Midbrain (tissue), 1 donor: ENCODE measurements around the gene CBL.
"Not testable (repeated sequence)": the region's sequence is repeated elsewhere in the genome, so short reads cannot be mapped to it uniquely, and the experiment has no call there.

Experiments used
- DNase-seq: peaks from one replicate; lab custom pipeline; 2025; lab: John Stamatoyannopoulos, UW

The CBL gene

DNA sequence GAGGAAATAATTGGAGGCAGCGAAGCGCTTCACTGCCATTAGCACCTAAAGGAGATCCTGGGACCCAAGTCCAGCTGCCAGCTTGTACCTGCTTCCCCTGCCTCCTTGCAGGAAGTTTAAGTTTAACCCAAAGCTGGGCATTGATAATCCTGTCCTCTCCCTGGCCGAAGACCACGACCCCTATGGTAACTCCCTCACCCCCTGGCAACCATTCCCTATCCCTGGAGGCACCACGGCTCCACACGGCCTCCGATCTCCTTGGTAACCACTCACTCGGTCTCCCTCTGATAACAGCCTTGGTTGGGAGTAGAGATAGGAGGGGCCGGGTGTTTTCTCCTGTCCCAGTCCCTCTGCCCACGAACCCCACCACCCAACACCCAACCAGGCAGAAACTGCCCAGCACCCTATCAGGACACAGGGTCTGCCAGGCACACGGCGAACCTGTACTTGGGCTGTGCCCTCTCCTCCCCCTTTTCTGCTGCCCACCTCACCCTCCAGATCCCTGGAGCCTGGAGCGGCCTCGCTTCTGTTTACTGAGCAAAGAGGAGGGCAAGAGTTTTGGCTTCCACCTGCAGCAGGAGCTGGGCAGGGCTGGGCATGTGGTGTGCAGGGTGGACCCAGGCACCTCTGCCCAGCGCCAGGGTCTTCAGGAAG is 20.0 kb upstream of the CBL start:
- no peak for DNase-seq

DNA sequence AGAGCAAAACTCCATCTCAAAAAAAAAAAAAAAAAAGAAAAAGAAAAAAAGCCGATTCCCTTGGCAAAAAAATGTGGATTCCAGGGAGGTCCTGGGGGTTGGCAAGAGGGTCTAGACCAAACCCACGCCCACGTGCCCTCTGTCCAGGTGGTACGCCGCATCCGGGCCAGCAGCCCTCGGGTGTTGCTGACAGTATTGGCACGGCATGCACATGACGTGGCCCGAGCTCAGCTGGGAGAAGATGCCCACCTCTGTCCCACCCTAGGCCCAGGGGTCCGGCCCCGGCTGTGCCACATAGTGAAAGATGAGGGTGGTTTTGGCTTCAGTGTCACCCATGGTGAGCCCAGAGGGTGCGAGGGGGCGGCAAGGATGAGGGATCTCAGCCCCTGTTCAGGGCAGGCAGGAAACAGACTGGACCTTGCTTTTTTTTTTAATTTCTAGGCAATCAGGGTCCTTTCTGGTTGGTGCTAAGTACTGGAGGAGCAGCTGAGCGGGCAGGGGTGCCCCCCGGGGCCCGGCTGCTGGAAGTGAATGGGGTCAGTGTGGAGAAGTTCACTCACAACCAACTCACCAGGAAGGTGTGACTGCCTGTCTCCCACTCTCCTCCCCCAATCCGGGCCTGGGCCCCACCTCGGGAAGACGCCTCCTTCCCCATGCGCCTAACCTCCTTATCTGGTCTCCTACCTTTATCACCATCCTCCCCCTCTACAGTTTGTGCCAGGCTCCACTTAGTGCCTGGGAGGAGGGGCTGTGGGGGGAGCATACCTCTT is 18.8 kb upstream of the CBL start:
- no peak for DNase-seq

DNA sequence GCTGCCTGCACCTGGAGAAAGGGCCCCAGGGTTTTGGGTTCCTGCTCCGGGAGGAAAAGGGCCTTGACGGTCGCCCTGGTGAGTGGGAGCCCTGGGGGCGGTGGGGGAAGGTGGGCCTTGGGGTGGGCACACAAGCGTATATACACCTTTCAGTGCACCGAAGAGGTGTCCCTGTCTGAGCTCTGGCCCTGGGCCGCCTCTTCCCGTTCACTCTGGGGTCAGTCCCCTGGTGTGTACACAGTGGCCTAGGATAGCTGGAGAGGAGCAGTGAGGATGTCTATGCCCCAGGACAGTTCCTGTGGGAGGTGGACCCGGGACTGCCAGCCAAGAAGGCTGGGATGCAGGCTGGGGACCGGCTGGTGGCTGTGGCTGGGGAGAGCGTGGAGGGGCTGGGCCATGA is 18.1 kb upstream of the CBL start:
- no peak for DNase-seq

DNA sequence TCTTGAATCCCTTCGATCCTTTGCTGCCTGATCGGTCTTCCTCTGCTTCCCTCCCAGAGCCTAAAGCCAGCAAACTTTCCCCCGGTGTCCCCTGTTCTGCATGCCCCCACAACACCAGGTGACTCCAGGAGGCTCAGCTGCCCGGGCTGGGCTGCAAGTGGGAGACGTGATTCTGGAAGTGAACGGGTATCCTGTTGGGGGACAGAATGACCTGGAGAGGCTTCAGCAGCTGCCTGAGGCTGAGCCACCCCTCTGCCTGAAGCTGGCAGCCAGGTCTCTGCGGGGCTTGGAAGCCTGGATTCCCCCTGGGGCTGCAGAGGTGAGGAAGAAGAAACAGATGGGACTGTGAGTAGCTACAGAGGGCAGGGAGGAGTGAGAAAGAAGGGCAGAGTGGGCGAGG is 17.3 kb upstream of the CBL start:
- no peak for DNase-seq

DNA sequence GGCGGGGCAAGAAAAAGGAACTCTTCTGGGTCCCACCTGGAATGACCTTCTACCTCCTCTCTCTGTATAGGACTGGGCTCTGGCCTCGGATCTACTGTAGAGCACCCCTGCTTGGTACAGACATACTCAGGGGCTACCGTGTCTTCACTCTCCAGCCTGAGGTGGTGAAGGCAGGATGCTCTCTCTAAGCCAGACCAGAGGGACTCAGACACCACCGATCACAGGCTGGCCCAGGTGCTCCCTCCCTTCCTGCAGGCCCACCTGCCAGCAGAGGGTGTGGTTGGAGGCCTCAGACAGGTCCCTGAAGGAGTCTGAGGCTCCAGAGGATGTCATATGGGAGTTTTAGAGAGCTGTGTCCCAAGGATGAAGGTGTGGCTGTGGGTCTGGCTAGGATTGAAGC is 16.7 kb upstream of the CBL start:
- no peak for DNase-seq

DNA sequence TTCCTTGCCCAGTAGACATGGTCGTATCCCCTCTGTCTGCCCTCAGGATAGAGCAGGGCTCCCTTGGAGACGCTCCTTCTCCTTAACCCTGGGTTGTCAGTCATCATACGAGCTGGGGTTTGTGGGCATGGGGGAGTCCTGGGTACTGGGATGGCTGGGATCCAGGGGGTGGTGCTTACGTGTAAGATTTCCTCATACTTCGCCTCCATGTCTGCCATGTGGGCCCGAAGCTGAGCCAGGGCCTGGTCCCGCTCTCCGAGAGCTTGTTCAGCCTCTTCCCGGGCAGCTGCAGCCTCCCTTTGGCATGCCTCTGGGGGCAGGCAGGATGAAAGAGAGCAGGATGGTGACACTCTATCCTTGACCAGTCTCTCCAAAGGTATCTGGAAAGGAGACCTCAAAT is 15.6 kb upstream of the CBL start:
- DNase-seq = no peak

DNA sequence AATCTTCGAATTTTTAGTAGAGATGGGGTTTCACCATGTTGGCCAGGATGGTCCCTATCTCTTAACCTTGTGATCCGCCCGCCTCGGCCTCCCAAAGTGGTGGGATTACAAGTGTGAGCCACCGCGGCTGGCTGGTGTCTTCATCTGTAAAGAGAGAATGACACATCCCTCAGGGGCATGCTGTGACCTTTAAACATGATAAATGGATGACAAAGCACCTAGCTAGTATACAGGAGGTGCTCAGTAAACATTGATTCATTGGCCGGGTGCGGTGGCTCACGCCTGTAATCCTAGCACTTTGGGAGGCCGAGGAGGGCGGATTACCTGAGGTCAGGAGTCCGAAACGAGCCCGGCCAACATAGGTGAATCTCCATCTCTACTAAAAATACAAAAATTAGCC is 14.9 kb upstream of the CBL start:
- not testable (repeated sequence) for DNase-seq

DNA sequence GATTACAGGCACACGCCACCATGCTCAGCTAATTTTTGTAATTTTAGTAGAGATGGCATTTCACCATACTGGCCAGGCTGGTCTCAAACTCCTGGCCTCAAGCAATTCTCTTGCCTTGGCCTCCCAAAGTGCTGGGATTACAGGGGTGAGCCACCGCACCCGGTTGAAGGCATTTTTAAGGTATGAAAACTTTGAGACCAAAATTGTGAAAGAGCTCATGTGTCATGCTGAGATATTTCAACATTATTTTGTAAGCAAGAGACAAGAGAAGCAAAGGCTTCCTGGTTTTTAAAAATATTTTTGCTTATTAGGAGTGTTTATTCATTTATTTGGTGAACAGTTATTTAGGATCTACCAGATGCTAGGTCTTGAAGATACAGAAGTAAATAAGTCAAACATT is 14.0 kb upstream of the CBL start:
- DNase-seq = no peak

DNA sequence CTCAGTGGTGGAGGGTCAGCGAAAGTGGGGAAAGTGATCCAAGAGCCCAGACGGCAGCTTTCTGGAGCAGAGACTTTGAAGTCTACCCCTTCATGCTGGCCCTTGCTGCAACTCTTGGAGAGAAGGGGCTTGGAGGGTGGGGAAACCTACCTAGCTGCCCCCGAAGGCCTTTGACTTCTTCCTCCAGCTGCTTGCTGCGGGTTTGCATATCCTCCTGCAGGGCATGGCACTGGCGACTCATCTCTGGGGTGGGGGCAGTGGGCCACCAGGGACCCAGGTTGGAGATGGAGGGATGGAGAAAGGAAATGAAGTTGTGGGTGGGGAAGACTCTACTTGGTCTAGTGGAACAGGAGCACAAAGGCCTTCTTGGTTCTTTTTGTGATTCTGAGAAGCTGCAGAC is 13.1 kb upstream of the CBL start:
- DNase-seq = no peak

DNA sequence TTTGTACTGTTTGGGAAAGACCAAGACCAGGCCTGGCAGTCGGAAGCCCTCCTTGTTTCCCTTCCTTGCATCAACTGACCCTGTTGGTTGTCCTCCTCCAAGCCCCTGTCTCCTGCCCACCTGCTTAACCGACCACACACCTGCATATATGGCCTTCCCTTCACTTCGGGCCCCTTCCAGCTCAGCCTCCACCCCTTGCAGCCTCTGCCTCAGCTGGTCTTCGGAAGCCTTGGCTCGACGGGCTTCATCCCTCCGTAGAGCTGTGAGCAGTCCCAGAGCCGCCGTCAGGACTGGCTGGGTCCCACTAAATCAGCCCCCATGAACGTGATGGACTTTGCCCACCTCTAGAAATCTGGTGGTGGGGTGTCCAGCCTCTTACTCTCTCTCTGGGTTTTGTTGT is 12.5 kb upstream of the CBL start:
- no peak for DNase-seq

DNA sequence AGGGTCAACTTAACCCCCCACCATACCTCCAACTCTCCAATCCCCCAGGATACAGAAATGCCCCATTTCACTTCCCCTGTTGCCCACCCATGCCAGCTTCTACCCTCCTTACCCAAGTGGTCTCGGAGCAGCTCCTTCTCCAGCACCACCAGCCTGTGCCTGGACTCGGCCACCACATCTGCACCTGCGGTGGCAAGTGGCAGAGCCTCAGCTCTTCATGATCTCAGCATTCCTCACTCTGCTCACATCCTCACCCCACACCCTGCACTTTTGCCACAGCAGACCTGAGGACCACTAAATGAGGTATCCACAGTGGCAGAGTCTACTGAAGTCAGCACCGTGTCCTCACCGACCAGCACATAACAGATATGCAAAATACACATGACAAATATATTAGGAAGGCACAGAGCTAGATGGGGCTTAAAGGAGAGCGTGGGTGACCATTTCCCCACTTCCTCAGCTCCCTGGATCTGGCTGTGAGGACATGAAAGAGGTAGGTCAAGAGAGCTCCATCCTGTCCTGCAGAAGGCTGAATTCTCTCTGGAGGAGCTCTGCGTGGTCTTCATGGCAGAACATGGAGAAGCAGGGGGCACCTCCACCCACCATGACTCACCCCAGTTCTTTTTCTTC is 11.2 kb upstream of the CBL start:
- DNase-seq = no peak

DNA sequence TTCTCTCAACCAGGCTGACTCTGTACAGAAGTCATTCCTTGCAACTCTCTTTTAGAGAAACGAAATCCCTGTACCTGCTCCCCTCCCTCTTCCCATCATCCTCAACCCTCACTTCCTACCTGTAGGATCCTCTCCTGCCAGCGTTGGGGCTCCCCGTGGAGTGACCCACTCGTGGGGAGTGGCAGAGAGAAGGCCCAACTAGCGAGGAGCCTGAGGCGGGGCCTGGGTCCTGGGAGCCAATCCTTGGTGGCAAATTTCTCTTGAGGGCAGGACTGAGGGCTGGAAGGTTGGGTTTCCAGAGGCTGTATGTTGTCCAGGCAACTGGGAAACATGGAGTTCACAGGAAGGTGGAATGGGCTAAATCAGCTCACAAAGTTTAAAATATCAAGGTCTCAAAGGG is 10.5 kb upstream of the CBL start:
- no peak for DNase-seq

DNA sequence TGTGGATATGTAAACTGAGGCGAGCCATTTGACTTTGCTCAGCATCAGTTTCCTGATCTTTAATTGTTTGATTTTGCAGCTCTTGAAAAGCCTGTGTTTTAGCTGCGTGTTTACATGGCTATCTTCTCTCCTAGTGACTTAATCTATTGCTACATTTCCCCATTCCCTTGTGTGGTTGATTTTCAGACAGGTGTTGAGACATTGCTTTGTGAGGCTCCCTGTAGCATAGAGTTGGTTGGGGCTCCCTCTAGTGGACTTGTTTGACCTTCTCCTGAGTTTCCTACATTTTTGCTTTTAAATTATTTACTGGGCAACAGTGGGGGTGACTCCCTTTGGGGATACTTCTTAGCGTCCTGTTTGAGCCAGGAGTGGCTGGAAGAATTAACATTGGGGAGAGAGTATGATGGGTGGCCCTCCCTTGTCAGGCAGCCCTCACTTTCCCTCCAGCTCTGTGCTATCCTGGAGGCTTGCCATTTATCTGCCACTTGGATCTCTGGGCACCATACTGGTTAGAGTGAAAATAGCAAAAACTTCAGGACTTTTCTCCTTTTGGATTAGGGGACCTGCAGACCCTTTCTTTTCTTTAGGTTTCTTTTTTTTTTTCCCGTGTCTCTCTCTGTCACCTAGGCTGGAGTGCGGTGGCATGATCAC is 9.2 kb upstream of the CBL start:
- DNase-seq = peak; percentile 77

DNA sequence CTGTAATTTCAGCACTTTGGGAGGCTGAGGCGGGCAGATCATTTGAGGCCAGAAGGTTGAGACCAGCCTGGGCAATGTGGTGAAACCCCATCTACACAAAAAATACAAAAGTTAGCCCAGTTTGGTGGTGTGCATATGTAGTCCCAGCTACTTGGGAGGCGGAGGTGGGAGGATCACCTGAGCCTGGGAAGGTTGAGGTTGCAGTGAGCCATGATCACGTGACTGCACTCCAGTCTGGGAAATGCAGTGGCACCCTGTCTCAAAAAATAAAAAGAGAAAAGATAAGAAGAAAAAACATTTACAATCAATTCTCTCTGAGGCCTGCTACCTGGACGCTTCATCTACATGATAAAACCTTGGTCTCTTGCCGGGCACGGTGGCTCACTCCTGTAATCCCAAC is 7.2 kb upstream of the CBL start:
- DNase-seq = no peak

DNA sequence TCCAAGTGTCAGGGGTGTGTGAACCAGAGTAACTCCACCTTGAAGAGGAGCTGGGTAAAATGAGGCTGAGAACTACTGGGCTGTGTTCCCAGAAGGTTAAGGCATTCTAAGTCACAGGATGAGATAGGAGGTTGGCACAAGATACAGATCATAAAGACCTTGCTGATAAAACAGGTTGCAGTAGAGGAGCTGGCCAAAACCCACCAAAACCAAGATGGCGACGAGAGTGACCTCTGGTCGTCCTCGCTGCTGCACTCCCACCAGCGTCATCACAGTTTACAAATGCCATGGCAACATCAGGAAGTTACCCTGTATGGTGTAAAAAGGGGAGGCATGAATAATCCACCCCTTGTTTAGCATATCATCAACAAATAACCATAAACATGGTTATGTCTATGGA is 4.9 kb upstream of the CBL start:
- not testable (repeated sequence) for DNase-seq

DNA sequence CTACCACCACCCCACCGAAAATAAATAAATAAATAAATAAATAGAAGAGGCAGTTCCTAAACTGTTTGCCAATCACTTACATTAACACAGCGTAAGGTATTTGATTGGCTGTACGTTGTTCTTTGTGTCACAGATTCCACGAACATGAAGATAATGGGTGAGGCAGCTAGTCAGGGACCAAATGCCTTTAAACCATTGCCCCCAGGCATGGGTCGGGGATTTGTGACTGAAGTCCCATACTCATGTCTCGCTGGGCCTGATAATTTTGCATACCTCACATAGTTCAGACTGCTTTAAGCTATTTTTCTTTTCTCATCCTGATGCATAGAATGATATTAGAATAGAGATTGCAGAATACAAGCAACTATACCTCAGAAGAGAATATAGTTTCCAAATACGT is 3.6 kb upstream of the CBL start:
- no peak for DNase-seq

DNA sequence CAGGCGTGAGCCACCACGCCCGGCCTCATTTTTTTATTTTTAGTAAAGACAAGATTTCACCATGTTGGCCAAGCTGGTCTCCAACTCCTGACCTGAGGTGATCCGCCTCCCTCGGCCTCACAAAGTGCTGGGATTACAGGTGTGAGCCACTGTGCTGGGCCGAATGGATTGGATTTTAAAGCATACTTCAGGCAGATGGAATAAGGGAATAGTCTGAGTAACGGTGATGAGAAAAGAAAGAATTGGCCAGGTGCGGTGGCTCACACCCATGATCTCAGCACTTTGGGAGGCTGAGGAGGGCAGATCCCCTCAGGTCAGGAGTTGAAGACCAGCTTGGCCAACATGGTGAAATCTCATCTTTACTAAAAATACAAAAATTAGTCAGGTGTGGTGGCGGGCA is 2.1 kb upstream of the CBL start:
- no peak for DNase-seq

DNA sequence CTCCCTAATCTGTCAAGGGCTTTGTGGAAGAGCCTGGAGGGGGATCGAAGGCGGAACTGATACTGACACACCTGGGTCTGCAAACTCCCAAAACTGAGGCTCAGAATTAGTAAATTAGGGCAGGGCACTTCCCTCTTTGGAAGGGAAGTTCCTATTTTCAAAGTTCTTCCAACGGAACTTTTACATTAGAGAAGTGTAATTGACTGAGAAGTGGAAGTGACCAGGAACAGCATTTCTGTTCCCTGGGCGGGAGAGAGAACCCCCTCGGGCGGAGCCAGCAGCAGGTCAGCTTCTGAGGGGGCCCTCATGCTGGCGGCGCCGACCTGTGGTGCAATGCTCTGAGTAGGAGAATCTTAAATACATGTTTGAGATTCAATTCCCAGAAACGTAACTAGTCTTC is 1.1 kb upstream of the CBL start:
- peak; percentile 13 for DNase-seq

DNA sequence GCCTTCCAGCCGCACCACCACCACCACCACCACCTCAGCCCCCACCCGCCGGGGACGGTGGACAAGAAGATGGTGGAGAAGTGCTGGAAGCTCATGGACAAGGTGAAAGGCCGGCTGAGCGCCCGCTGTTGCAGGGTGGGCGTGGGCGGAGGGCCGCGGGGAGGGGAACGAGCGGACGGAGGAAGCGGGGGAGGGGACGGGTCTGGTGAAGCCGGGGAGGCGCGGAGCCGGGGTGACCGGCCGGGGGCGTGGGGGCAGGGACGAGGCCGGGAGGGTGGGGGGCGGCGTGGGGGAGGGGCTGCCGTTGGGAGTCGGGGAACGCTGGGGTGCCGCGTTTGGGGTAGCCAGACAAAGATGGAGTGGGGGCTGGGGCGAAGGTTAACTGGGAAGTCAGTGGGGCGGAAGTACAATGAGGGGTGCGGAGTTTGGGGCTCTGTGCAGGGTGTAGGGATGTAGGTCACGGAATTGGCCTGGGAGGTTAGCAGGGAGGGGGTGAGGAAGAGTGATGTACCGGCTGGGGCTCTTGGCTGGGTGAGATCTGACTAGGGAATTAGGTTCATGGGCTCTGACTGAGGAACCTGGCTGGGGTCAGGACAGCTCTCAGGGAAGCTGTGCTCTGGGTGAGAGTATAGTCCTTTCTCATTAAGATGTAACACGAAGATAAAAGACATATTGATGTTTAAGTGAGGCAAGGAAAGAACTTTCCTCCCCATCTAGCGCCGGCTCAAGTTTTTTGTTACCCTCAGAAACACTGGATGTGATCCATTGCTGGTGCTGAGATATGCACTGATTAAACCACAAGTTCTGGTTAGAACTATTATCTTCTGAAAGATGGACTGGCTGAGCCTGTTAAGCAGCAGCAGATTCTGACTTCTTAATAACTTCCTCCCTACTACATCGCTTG is 624 bp downstream of the CBL start:
- DNase-seq = peak; percentile 14

DNA sequence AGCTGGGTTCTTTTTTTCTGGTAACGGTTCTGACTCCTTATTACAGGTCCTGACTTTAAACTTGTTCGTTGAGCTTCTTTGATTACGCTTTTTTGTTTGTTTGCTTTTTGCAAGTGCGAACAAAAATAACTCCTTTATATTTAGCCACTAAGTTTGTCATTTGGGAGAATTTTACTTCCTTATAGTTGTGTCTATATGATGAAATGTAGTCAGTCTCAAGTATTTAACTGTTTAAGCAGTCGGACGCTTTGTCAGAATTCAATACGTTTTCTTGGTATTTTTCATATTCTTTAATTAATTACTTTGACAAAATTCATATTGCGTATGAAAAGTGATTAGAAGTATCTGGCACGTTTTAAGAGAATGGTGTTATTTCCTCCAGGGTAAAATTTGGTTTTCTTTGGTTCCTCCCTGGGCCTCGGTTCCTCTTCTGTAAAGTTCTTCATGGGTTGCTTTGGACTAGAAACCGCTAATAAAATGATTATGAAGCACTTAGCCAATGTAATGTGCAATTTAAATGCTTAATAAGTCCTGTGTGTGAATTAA is 1.3 kb downstream of the CBL start:
- no peak for DNase-seq

DNA sequence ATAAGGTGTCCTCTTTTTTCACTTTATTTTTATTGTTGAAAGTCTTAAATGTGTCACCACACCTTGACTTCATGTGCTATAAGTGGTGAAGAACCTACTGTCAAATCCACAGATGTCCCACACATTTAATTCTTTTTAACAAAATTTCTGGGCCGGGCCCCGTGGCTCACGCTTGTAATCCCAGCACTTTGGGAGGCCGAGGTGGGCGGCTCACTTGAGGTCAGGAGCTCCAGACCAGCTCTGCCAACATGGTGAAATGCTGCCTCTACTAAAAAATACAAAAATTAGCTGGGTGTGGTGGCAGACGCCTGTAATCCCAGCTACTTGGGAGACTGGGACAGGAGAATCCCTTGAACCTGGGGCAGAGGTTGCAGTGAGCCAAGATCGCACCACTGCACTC is 3.0 kb downstream of the CBL start:
- DNase-seq = no peak

DNA sequence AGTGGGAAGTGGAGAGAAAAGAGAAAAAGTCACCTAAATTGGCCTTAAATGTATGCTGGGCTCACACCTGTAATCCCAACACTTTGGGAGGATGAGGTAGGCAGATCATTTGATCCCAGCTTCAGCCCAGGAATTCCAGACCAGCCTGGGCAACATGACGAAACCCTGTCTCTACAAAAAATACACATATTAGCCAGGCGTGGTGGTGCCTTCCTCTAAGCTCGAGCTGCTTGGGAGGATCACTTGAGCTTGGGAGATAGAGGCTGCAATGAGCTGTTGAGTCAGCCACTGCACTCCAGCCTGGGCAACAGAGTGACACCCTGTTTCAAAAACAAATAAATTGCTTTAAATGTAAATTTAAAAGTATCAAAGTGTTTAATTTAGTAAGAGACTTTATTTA is 3.9 kb downstream of the CBL start:
- no peak for DNase-seq
